ENCODE data around the gene MINDY4B. TPM values are rescaled to one million over a fixed set of nuclear protein-coding genes. Genes with fewer than 3 reads are reported as not detected.
"Not testable (repeated sequence)": the region's sequence is repeated elsewhere in the genome, so short reads cannot be mapped to it uniquely, and the experiment has no call there.

The MINDY4B gene
- total RNA-seq, 3 donors from 2014 or later = not detected

DNA sequence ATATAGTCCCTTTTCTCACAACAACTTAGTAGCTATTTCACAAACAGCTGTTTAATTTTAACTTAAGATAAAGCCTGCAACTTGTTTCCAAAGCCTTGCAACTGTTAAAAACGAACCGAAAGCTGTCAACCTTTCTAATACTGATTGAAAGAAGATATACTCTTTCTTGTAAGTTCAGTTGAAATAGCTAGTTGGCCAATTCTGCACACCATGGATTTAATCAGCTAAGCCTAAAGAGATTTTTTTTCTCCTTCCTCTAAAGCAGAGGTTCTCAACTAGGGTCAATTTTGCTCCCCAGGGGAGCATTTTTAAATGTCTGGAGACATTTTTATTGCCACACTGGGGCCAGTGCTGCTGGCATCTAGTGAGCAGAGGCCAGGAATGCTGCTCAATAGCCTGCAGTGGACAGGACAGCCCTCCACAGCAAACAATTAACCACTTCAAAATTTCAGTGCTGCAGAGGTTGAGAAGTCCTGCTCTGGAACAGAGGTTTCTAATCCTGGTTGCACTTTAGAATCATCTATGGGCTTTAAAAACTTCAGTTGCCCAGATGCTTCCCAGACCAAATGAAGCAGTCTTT is 26.2 kb downstream of the MINDY4B start:
- ATAC-seq (no peak), DNase-seq (no peak)
- Mint-ChIP-seq H3K9me3 (no peaks in the 10 kb centered on the region), H3K4me3 (no peak overlapping the region), H3K4me1 (ENCODE audit: low read depth) (no peaks in the 10 kb centered on the region), H3K27me3 (ENCODE audit: low read depth) (peaks cover 5% of the 10 kb centered on the region), H3K36me3 (ENCODE audit: insufficient read depth) (no peaks in the 10 kb centered on the region)

DNA sequence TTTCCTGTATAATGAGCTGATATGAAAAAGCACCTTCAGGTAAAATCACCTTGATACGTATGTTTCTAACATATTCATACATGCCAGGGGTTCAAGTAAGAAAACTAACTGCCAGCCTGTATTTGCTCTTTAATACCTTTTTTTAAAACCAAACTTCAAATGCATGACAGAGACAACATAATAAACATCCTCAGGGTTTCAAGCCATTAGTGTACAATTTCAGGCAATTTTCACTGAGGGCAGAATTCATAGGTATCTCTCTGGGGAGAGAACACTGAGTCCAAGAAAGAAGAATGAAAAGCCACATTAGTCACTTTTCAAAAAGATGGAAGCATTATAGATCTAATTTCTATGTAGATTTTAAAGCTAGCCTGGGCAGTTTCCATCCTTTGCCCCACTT is 26.9 kb downstream of the MINDY4B start:
- Mint-ChIP-seq H3K4me1 (ENCODE audit: low read depth) (no peaks in the 10 kb centered on the region), H3K27me3 (ENCODE audit: low read depth) (peaks cover 2% of the 10 kb centered on the region), H3K4me3 (no peak overlapping the region), H3K36me3 (ENCODE audit: insufficient read depth) (no peaks in the 10 kb centered on the region), H3K9me3 (no peaks in the 10 kb centered on the region)
- no peak for ATAC-seq
- no peak for DNase-seq

DNA sequence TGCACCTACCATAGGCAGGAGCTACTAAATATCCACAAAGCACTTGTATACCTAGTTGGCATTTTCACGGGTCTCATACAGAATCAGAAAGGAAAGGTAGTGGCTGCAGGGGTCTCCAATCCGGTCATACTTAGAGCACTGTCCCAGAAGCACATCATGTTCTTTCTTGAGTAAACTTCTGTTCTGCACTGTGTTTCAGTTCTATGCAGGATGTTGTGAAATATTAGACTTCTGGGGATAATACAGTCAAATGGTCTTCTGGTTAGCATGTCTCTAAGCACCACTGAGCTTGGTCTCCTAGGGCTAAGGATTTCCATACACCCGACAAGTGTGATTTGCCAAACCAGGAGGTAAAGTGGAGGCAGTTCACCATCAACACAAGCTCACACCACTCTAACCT is 27.9 kb downstream of the MINDY4B start:
- no peaks in the 10 kb centered on the region for H3K9me3 Mint-ChIP-seq
- no peaks in the 10 kb centered on the region for H3K36me3 Mint-ChIP-seq (ENCODE audit: insufficient read depth)
- H3K4me1 Mint-ChIP-seq (ENCODE audit: low read depth) = no peaks in the 10 kb centered on the region
- H3K4me3 Mint-ChIP-seq = no peak overlapping the region
- DNase-seq (no peak), ATAC-seq (no peak)
- no peaks in the 10 kb centered on the region for H3K27me3 Mint-ChIP-seq (ENCODE audit: low read depth)

DNA sequence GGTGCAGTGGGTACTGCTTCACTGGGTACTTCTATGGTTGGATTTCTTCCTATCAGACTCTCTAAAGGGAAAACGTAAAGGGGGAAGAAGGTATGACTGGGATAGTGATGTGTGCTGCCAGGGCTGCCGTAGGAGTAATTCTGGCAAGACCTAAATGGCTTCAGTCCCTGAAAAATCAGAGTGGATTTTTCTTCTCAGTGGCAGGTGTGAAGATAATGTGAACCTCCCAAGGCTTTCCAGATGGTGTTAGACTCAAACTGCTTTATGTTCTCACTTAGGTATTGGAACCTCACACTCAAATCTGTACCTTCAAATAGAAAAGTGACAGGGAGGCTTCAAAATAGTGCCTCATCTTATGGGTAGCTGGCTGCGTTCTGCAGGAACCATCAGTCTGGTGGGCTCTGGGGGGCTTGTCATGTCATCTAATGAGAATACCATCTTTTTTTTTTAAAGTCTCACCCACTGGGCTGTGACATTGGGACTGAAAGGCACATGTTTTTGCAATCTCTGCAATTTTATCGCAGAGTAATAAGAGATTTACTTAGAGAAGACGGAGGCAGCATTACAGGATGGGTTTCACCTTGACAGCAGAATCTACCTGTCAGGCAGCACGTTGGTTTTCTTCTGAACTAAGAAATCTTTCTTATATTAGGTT is 28.5 kb downstream of the MINDY4B start:
- Mint-ChIP-seq H3K9me3 (no peaks in the 10 kb centered on the region), H3K27me3 (ENCODE audit: low read depth) (no peaks in the 10 kb centered on the region), H3K4me3 (no peak overlapping the region), H3K4me1 (ENCODE audit: low read depth) (no peaks in the 10 kb centered on the region), H3K36me3 (ENCODE audit: insufficient read depth) (no peaks in the 10 kb centered on the region)
- ATAC-seq = no peak
- DNase-seq = no peak

DNA sequence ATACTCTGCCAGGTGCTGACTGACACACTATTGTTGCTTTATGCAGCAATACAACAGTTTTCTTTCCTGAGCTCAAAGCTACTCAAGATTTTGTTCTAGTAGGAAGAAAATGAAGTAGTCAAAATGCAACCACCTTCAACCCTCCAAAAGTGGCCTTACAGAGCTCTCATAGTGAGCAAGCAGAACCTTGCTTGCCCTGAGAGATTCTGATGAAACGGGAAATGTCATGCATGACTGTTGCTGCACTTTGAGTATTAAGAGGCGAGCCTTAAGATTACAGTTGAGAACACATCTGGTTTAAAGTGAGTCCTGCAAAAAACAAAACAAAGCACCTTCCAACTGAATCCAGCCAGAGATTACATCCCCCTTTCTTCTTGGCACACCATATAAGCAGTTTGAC is 29.7 kb downstream of the MINDY4B start:
- DNase-seq = no peak
- no peaks in the 10 kb centered on the region for H3K9me3 Mint-ChIP-seq
- H3K4me3 Mint-ChIP-seq = no peak overlapping the region
- no peaks in the 10 kb centered on the region for H3K4me1 Mint-ChIP-seq (ENCODE audit: low read depth)
- no peaks in the 10 kb centered on the region for H3K36me3 Mint-ChIP-seq (ENCODE audit: insufficient read depth)
- no peaks in the 10 kb centered on the region for H3K27me3 Mint-ChIP-seq (ENCODE audit: low read depth)
- ATAC-seq = no peak

DNA sequence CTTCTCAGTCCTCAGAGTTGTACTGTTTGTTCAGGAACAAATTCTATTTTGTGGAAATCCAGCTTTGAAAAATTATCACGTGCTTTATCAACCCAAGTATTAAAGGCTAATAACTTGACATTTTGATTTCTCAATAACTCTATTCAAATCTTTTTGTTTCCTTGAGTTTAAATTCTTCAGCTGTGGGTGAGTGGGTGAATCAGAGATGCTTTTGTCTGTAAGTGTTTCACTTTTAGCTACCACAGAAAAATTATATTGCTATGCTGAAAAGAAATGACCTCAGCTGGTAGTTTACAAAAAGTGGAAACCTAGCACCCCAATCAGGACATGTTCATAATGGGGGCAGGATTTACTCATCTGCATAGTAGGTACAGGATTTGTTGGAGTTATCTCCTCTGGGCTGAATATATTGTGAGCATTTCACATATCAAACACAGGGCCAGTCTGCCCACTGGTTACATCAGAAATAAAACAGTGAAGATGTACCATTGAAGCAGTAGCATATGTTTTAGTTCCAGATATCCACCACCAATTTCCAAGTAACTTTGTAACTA is 30.5 kb downstream of the MINDY4B start:
- ATAC-seq = no peak
- H3K36me3 Mint-ChIP-seq (ENCODE audit: insufficient read depth) = no peaks in the 10 kb centered on the region
- H3K27me3 Mint-ChIP-seq (ENCODE audit: low read depth) = no peaks in the 10 kb centered on the region
- no peak overlapping the region for H3K4me3 Mint-ChIP-seq
- no peak for DNase-seq
- H3K4me1 Mint-ChIP-seq (ENCODE audit: low read depth) = no peaks in the 10 kb centered on the region
- H3K9me3 Mint-ChIP-seq = no peaks in the 10 kb centered on the region

DNA sequence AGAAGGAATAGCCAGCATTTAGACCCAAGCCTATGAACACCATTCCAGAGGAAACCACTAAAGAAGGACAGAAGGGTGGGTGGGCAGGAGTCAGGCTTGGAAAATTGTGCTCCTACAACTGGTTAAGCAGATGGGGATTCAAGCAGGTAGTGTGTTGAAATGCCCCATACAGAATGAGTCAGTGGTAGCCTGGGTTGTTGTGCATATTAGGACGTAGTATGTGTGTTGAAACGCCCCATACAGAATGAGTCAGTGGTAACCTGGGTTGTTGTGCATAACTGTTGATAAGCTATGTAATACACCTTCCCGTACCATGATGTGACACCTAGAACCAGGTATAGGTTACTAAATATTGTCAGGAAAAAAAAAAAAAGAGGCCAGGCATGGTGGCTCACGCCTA is 34.0 kb downstream of the MINDY4B start:
- H3K4me3 Mint-ChIP-seq = no peak overlapping the region
- DNase-seq (no peak), ATAC-seq (no peak)
- peaks cover 8% of the 10 kb centered on the region for H3K27me3 Mint-ChIP-seq (ENCODE audit: low read depth)
- no peaks in the 10 kb centered on the region for H3K36me3 Mint-ChIP-seq (ENCODE audit: insufficient read depth)
- H3K9me3 Mint-ChIP-seq = no peaks in the 10 kb centered on the region
- H3K4me1 Mint-ChIP-seq (ENCODE audit: low read depth) = no peaks in the 10 kb centered on the region

DNA sequence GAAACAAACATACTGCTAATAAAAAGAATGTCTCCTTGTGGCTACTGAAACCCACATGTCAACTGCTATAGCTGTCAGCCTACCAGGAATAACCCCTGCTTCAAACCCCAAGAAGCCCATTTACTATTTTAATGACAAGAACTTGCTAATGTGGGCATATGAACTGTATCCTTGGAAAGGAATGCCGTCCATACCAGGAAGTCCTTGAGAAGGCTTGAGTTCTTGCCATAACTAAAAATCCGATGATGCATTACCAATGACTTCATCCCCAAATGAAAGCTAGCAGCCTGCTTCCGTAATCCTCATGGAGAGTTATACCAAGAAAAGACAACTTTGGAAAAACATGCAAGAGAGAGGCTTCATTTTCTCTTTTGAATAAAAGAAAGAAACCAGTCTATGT is 34.8 kb downstream of the MINDY4B start:
- H3K27me3 Mint-ChIP-seq (ENCODE audit: low read depth) = peaks cover 12% of the 10 kb centered on the region
- H3K9me3 Mint-ChIP-seq = no peaks in the 10 kb centered on the region
- H3K4me3 Mint-ChIP-seq = no peak overlapping the region
- H3K4me1 Mint-ChIP-seq (ENCODE audit: low read depth) = peaks cover under 1% of the 10 kb centered on the region
- no peaks in the 10 kb centered on the region for H3K36me3 Mint-ChIP-seq (ENCODE audit: insufficient read depth)
- ATAC-seq (no peak), DNase-seq (no peak)

DNA sequence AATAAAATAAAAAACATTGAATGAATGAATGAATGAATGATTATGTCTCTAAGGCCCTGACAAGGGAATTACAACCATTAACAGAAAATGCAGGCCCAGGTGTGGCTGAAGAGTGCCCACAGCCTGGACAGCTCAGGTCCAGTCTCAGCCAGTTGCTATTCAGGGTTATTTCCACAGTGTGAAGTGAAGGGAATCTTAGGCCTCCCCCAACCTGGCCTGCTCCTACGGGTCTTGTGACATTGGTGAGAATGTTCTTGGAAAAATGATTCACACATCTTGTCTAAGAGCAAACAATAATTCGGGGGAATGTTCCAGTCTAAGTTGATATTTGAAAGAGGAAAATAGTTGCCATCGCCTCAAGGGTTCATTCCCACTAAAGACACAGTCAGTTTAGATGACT is 37.0 kb downstream of the MINDY4B start:
- peaks cover 17% of the 10 kb centered on the region for H3K27me3 Mint-ChIP-seq (ENCODE audit: low read depth)
- DNase-seq = no peak
- no peaks in the 10 kb centered on the region for H3K36me3 Mint-ChIP-seq (ENCODE audit: insufficient read depth)
- H3K9me3 Mint-ChIP-seq = no peaks in the 10 kb centered on the region
- peaks cover 2% of the 10 kb centered on the region for H3K4me1 Mint-ChIP-seq (ENCODE audit: low read depth)
- no peak for ATAC-seq
- no peak overlapping the region for H3K4me3 Mint-ChIP-seq

DNA sequence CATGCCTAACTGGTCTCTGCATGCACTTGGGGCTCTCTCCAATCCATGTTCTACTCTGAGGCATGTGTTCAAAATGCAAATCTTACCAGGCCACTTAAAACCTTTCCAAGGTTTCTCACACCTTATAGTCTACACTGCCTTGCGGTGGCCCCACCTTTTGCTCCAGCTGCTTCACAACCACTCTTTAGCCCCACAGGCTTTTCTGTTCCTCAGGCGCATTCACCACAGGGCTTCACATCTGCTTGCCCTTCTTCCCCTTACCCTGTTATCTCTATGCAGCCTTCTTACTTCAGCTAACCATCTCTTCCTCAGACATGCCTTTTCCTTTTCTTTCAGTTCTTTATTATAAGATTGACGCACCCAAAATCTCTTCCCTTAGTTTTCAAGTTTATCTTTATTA is 37.8 kb downstream of the MINDY4B start:
- no peaks in the 10 kb centered on the region for H3K9me3 Mint-ChIP-seq
- H3K27me3 Mint-ChIP-seq (ENCODE audit: low read depth) = peaks cover 22% of the 10 kb centered on the region
- H3K36me3 Mint-ChIP-seq (ENCODE audit: insufficient read depth) = no peaks in the 10 kb centered on the region
- H3K4me1 Mint-ChIP-seq (ENCODE audit: low read depth) = peaks cover 2% of the 10 kb centered on the region
- no peak overlapping the region for H3K4me3 Mint-ChIP-seq
- no peak for DNase-seq
- ATAC-seq = no peak

DNA sequence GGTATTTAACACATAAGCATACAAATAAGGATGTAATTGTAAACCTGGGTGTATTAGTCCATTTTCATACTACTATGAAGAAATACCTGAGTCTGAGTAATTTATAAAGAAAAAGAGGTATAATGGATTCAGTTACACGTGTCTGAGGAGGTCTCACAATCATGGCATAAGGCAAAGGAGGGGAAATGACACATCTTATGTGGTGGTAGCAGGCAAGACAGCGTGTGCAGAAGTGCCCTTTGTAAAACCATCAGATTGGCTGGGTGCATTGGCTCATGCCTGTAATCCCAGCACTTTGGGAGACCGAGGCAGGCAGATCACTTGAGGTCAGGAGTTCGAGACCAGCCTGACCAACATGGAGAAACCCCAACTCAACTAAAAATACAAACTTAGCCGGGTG is 41.3 kb downstream of the MINDY4B start:
- H3K36me3 Mint-ChIP-seq (ENCODE audit: insufficient read depth); H3K9me3 Mint-ChIP-seq; H3K4me3 Mint-ChIP-seq; ATAC-seq; DNase-seq; H3K4me1 Mint-ChIP-seq (ENCODE audit: low read depth): not testable (repeated sequence)
- peaks cover 24% of the 10 kb centered on the region for H3K27me3 Mint-ChIP-seq (ENCODE audit: low read depth)

DNA sequence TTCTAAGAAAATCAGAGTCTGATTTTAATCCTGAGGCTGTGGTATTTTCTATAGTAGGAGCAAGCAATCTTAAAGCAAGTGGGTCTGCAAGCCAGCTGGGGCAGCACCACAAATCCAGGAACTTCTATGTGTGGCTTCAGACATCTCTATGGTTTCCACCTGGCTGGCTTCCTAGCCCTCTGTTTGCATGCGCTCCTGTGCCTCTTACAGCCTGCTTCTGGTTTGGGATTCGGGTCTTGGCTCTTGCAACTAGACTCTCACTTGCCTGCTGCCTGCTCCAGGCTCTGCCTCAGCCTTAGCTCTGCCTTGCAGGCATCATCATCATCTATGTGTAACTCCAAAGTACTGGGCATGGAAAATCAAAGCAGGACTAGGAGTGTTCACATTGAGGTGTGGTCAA is 43.4 kb downstream of the MINDY4B start:
- ATAC-seq = no peak

DNA sequence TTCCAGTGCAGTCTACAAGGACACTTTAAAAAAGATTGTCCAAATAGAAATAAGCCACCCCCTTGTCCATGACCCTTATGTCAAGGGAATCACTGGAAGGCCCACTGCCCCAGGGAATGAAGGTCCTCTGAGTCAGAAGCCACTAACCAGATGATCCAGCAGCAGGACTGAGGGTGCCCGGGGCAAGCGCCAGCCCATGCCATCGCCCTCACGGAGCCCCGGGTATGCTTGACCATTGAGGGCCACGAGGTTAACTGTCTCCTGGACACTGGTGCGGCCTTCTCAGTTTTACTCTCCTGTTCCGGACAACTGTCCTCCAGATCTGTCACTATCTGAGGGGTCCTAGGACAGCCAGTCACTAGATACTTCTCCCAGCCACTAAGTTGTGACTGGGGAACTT is 47.3 kb downstream of the MINDY4B start:
- not testable (repeated sequence) for ATAC-seq; H3K36me3 Mint-ChIP-seq (ENCODE audit: insufficient read depth); H3K9me3 Mint-ChIP-seq; H3K4me1 Mint-ChIP-seq (ENCODE audit: low read depth); DNase-seq; H3K4me3 Mint-ChIP-seq
- peaks cover 11% of the 10 kb centered on the region for H3K27me3 Mint-ChIP-seq (ENCODE audit: low read depth)

More for the DNA sequence above, 43.4 kb downstream of the MINDY4B start:
- no peaks in the 10 kb centered on the region for H3K9me3 Mint-ChIP-seq
- H3K4me1 Mint-ChIP-seq (ENCODE audit: low read depth) = peaks cover 2% of the 10 kb centered on the region
- peaks cover 20% of the 10 kb centered on the region for H3K27me3 Mint-ChIP-seq (ENCODE audit: low read depth)
- H3K36me3 Mint-ChIP-seq (ENCODE audit: insufficient read depth) = no peaks in the 10 kb centered on the region
- DNase-seq = no peak
- H3K4me3 Mint-ChIP-seq = no peak overlapping the region

DNA sequence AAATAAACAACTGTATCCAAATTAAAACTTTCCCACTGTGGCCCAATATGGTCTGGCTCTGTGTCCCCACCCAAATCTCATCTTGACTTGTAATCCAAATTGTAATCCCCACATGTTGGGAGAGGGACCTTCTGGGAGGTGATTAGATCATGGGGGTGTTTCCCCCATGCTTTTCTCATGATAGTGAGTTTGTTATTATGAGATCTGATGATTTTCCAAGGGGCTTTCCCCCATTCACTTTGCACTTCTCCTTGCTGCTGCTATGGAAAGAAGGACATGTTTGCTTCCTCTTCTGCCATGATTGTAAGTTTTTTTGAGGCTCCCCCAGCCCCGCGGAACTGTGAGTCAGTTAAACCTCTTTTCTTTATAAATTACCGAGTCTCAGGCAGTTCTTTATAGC is 55.0 kb downstream of the MINDY4B start:
- DNase-seq (no peak), ATAC-seq (no peak)
- H3K36me3 Mint-ChIP-seq (ENCODE audit: insufficient read depth) = no peaks in the 10 kb centered on the region
- no peak overlapping the region for H3K4me3 Mint-ChIP-seq
- no peaks in the 10 kb centered on the region for H3K9me3 Mint-ChIP-seq
- no peaks in the 10 kb centered on the region for H3K4me1 Mint-ChIP-seq (ENCODE audit: low read depth)
- peaks cover 4% of the 10 kb centered on the region for H3K27me3 Mint-ChIP-seq (ENCODE audit: low read depth)

DNA sequence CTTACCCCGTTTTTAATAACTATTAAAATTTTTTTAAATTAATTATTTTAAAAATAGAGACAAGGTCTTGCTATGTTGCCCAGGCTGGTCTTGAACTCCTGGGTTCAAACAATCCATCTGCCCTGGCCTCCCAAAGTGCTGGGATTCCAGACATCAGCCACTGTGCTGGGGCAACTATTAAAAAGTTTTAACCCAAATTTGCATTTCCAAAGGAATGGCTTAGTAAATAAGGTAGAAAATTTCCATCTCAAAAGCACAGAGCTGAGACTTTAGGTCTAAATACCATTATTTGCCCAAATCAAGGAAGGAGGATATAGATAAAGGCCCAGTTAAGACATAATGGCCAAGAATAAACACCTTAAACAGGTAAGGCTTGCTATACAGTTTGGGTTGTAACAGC is 56.4 kb downstream of the MINDY4B start:
- Mint-ChIP-seq H3K27me3 (ENCODE audit: low read depth) (peaks cover 4% of the 10 kb centered on the region), H3K4me3 (no peak overlapping the region), H3K4me1 (ENCODE audit: low read depth) (no peaks in the 10 kb centered on the region), H3K9me3 (no peaks in the 10 kb centered on the region), H3K36me3 (ENCODE audit: insufficient read depth) (no peaks in the 10 kb centered on the region)
- DNase-seq (no peak), ATAC-seq (no peak)
